Testis (tissue), 2 donors: ENCODE measurements around the gene GPX7.

Experiments used
- CTCF ChIP-seq, 3 experiments: fragments of 450-650 bp in 2 of 3; fragments of 200-600 bp in 1 of 3; sonication (generic) in 1 of 3; IDR thresholded peaks; one replicate each; pipeline ENCODE4 v1.5.1; 2016 to 2019; ENCODE audit warnings: antibody characterized with exemption in 3 of 3, mild to moderate bottlenecking in 2 of 3, moderate library complexity in 1 of 3
- POLR2A ChIP-seq: fragments of 450-650 bp; IDR thresholded peaks from one replicate; pipeline ENCODE4 v1.6.1; 2017; ENCODE audit warnings: antibody characterized with exemption, mild to moderate bottlenecking, moderate library complexity

DNA sequence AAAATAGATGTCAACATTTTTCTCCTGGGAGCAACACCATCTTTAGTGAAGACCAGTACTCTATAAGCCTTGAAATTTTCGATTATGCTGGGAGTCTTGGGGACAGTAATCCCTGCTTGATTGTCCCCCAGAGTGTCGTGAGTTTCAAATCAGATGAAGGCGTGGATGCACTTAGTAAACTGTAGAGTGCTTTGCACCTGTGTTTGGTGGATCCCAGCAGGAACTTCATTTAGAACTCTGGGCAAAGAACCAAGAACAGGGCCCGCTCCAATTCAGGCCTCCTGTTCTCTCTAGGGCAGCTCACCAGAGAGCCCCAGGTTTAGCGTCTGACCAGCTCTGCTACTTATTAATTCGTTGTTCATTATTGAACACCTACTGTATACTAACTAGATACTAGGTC, 1.5 kb downstream of the GPX7 start:
- TF ChIP-seq CTCF (IDR thresholded peaks at IDR 0.05), result no peak
- TF ChIP-seq POLR2A, result no peak
